ENCODE results near the gene TP53BP2.

DNA sequence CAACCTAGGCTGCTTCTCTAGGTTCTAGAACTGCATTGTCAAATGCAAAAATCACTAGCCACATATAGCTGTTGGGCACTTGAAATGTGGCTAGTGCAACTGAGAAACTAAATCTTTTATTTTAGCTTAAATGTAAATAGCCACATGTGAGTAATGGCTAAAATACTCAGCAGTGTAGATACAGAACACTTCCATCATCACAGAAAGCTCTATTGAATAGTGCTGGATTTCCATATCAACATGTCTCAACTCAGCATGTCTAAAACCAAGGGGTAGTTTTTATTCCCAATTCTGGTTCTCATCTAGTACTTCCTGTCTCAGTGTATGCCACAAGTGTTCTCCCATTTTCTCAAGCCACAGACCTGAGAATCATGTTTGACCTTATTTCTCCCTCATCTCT, 7.5 kb upstream of the TP53BP2 start:
- no peak for TF ChIP-seq POLR2A (IDR thresholded peaks at IDR 0.05)
- no peak for TF ChIP-seq CTCF (IDR thresholded peaks at IDR 0.05)
- TF ChIP-seq POLR2AphosphoS5 (IDR thresholded peaks at IDR 0.05; ENCODE audit: insufficient read depth in 1 of 2, low read depth in 1 of 2) = no peak
